ENCODE results near the gene HSPA1A.

DNA sequence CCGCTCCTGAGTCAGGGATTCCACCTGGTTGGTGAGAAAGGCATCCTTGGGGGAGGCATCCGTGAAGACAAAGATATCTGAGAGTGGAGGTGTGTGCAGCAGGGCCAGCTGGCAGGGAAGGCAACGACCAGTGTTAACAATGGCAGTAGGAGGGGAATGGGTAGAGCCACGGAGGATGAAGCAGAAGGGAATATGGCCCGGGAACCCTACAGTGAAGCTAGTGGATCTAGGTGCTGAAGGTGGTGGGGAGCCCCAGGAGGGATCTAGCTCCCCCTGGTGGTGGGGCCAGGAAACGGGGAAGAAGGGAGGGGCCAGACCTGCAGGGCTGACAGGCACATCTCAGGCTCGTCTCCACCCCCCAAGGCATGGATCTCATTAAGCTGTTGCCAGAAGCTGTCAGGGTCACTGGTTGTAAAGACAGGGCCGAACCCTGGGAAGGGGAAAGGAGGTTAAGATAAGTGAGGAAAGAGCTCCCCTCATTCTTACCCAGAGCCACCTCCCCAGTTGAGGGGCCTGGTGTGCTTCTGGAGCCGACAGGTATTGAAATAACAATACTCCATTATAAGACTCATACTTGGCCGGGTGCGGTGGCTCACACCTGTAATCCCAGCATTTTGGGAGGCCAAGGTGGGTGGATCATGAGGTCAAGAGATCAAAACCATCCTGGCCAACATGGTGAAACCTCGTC, 45.5 kb upstream of the HSPA1A start:
- TF ChIP-seq, protein P1, sequence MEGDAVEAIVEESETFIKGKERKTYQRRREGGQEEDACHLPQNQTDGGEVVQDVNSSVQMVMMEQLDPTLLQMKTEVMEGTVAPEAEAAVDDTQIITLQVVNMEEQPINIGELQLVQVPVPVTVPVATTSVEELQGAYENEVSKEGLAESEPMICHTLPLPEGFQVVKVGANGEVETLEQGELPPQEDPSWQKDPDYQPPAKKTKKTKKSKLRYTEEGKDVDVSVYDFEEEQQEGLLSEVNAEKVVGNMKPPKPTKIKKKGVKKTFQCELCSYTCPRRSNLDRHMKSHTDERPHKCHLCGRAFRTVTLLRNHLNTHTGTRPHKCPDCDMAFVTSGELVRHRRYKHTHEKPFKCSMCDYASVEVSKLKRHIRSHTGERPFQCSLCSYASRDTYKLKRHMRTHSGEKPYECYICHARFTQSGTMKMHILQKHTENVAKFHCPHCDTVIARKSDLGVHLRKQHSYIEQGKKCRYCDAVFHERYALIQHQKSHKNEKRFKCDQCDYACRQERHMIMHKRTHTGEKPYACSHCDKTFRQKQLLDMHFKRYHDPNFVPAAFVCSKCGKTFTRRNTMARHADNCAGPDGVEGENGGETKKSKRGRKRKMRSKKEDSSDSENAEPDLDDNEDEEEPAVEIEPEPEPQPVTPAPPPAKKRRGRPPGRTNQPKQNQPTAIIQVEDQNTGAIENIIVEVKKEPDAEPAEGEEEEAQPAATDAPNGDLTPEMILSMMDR (optimal IDR thresholded peaks at IDR 0.05 in 1 of 3, IDR thresholded peaks at IDR 0.05 in 1 of 3, conservative IDR thresholded peaks at IDR 0.05 in 1 of 3; ENCODE audit: extremely low read depth in 1 of 3, insufficient read depth in 2 of 3, low read length in 3 of 3): peak; percentile 92 to 98 (median 95)
- no peak for TF ChIP-seq EZH2 (IDR thresholded peaks at IDR 0.05; ENCODE audit: low read length)
